Measurements from ENCODE around the gene MEFV. TPM values are rescaled to one million over a fixed set of nuclear protein-coding genes. Genes with fewer than 3 reads are reported as not detected.

MEFV gene
- total RNA-seq, 1 experiment from 2014 or later = 0.46 TPM

DNA sequence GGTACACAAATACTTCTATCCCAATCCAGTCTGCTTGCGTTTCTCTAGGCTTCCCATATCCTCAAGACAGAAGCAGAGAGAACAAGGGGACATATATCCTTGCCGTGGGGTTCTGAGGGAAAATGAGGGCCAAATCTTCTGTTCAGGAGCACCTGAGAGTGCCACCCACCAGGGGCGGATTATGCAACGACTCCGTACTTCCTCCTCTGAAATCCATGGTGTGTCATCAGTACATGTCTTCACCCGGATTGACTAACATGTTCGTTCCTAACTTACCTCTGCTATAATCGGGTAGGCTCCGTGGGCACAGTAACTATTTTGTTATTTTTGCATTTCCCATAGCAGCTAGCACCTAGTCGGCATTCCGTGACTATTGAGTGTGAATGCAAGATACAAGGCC lies 13.7 kb downstream of the MEFV start:
- in situ Hi-C loops (cut with HindIII; ENCODE audit: low pct_unique_long_range_greater_than_20kb, low sequenced_read_pairs) (no loop called here), intact Hi-C loops (cut with micrococcal nuclease; ENCODE audit: unreplicated experiment) (no loop called here)
- Histone ChIP-seq H3K4me3 (ENCODE audit: low read depth in 2 of 2, low read length in 2 of 2) (no peak overlapping the region), H3K36me3 (ENCODE audit: control insufficient read depth, insufficient read depth, low read length) (no peaks in the 10 kb centered on the region), H3K27ac (ENCODE audit: low read length) (no peak overlapping the region), H3K4me1 (ENCODE audit: control insufficient read depth, insufficient read depth, low read length) (no peaks in the 10 kb centered on the region), H3K27me3 (ENCODE audit: control insufficient read depth, insufficient read depth, low read length) (no peaks in the 10 kb centered on the region), H3K9me3 (ENCODE audit: control insufficient read depth, insufficient read depth, low read depth, low read length) (no peaks in the 10 kb centered on the region)
- CTCF ChIA-PET = interaction anchor here (0.6 kb wide), 1 partner anchor 961 kb away, joined by 6 read pairs; no protein-coding TSS in a partner anchor
- no peak for TF ChIP-seq POLR2AphosphoS5 (IDR thresholded peaks at IDR 0.05; ENCODE audit: low read depth, low read length)
- no peak for TF ChIP-seq SIN3A (IDR thresholded peaks at IDR 0.05; ENCODE audit: borderline replicate concordance, insufficient read depth, low read depth, low read length)
- TF ChIP-seq TCF7L2 (IDR thresholded peaks at IDR 0.05; ENCODE audit: low read depth, low read length) = no peak
- TF ChIP-seq, protein P1, sequence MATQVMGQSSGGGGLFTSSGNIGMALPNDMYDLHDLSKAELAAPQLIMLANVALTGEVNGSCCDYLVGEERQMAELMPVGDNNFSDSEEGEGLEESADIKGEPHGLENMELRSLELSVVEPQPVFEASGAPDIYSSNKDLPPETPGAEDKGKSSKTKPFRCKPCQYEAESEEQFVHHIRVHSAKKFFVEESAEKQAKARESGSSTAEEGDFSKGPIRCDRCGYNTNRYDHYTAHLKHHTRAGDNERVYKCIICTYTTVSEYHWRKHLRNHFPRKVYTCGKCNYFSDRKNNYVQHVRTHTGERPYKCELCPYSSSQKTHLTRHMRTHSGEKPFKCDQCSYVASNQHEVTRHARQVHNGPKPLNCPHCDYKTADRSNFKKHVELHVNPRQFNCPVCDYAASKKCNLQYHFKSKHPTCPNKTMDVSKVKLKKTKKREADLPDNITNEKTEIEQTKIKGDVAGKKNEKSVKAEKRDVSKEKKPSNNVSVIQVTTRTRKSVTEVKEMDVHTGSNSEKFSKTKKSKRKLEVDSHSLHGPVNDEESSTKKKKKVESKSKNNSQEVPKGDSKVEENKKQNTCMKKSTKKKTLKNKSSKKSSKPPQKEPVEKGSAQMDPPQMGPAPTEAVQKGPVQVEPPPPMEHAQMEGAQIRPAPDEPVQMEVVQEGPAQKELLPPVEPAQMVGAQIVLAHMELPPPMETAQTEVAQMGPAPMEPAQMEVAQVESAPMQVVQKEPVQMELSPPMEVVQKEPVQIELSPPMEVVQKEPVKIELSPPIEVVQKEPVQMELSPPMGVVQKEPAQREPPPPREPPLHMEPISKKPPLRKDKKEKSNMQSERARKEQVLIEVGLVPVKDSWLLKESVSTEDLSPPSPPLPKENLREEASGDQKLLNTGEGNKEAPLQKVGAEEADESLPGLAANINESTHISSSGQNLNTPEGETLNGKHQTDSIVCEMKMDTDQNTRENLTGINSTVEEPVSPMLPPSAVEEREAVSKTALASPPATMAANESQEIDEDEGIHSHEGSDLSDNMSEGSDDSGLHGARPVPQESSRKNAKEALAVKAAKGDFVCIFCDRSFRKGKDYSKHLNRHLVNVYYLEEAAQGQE (IDR thresholded peaks at IDR 0.05; ENCODE audit: insufficient read depth in 1 of 2, low read depth in 2 of 2, low read length in 1 of 2) = no peak
- TF ChIP-seq, protein P2, sequence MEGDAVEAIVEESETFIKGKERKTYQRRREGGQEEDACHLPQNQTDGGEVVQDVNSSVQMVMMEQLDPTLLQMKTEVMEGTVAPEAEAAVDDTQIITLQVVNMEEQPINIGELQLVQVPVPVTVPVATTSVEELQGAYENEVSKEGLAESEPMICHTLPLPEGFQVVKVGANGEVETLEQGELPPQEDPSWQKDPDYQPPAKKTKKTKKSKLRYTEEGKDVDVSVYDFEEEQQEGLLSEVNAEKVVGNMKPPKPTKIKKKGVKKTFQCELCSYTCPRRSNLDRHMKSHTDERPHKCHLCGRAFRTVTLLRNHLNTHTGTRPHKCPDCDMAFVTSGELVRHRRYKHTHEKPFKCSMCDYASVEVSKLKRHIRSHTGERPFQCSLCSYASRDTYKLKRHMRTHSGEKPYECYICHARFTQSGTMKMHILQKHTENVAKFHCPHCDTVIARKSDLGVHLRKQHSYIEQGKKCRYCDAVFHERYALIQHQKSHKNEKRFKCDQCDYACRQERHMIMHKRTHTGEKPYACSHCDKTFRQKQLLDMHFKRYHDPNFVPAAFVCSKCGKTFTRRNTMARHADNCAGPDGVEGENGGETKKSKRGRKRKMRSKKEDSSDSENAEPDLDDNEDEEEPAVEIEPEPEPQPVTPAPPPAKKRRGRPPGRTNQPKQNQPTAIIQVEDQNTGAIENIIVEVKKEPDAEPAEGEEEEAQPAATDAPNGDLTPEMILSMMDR (IDR thresholded peaks at IDR 0.05) = no peak
- POLR2A ChIA-PET = no interaction called here
- ATAC-seq (no peak), DNase-seq (ENCODE audit: low read depth, low spot score) (no peak)
- BruUV-seq (replicated peaks) = no TSS peak

DNA sequence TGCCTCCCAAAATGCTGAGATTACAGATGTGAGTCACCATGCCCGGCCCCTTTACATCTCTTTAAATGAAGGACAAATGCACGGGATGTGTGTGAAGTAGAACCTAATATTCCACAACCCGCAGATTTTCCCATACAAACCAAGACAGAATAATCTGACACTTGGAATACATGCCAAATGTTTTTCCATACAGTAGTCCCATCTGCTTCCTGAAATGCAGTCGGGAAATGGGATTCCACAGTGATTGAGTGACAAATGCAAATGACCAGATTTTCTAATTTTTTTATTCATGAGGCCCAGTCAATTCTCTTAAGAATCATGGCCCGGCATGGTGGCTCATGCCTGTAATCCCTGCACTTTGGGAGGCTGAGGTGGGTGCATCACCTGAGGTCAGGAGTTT lies 14.7 kb downstream of the MEFV start:
- intact Hi-C loops (cut with micrococcal nuclease; ENCODE audit: unreplicated experiment) = no loop called here
- Histone ChIP-seq H3K27ac (ENCODE audit: low read length) (no peak overlapping the region), H3K9me3 (ENCODE audit: control insufficient read depth, insufficient read depth, low read depth, low read length) (no peaks in the 10 kb centered on the region), H3K4me1 (ENCODE audit: control insufficient read depth, insufficient read depth, low read length) (no peaks in the 10 kb centered on the region), H3K4me3 (ENCODE audit: low read depth in 2 of 2, low read length in 2 of 2) (no peak overlapping the region), H3K27me3 (ENCODE audit: control insufficient read depth, insufficient read depth, low read length) (no peaks in the 10 kb centered on the region), H3K36me3 (ENCODE audit: control insufficient read depth, insufficient read depth, low read length) (no peaks in the 10 kb centered on the region)
- ChIA-PET CTCF (interaction anchor here (0.6 kb wide), 2 partner anchors 32 to 962 kb away, joined by 3 to 6 read pairs; no protein-coding TSS in a partner anchor), POLR2A (no interaction called here)
- BruUV-seq (replicated peaks) = no TSS peak
- DNase-seq (ENCODE audit: low read depth, low spot score) (no peak), ATAC-seq (no peak)
- in situ Hi-C loops (cut with HindIII; ENCODE audit: low pct_unique_long_range_greater_than_20kb, low sequenced_read_pairs) = no loop called here
- TF ChIP-seq SIN3A (IDR thresholded peaks at IDR 0.05; ENCODE audit: borderline replicate concordance, insufficient read depth, low read depth, low read length) = no peak
- TF ChIP-seq, protein P1 (IDR thresholded peaks at IDR 0.05; ENCODE audit: insufficient read depth in 1 of 2, low read depth in 2 of 2, low read length in 1 of 2) = no peak
- TF ChIP-seq, protein P2 (IDR thresholded peaks at IDR 0.05) = no peak
- TF ChIP-seq TCF7L2 (IDR thresholded peaks at IDR 0.05; ENCODE audit: low read depth, low read length) = no peak
- TF ChIP-seq POLR2AphosphoS5 (IDR thresholded peaks at IDR 0.05; ENCODE audit: low read depth, low read length) = no peak
